ENCODE data around the gene ZNF555.

The ZNF555 gene

DNA sequence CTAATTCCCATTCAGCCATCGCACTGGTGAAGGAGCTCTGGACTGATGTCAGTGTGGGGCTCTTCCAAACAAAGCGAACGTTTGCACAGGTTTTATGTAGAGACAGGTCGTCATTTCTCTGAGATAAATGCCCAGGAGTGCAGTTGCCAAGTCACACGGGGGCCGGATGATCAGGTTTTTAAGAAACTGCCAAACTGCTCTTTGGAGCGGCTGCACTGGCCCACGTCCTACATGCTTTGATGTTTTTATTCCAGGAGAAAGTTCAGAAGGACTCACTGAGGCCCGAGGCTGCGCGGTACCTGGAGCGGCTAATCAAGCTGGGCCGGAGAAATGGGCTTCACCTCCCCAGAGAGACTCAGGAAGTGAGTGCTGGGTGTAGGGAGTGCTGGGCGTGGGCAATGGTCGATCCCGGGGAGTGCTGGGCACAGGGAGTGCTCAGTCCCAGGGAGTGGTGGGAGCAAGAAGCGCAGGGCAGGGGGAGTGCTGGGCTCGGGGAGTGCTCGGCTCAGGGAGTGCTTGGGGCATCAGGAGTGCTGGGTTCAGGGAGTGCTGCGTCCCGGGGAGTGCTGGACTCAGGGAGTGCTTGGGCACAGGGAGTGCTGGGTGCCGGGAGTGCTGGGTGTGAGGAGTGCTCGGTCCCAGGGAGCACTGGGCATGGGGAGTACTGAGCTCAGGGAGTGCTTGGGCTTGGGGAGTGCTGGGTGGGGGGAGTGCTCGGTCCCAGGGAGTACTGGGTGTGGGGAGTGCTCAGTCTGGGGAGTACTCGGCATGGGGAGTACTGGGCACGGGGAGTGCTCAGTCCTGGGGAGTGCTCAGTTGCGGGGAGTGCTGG is 45.2 kb upstream of the ZNF555 start:
- H3K4me1 ChIP-seq: no peaks in the 10 kb centered on the region
- H3K79me2 ChIP-seq: peaks cover 10% of the 10 kb centered on the region
- TF ChIP-seq, protein P1, sequence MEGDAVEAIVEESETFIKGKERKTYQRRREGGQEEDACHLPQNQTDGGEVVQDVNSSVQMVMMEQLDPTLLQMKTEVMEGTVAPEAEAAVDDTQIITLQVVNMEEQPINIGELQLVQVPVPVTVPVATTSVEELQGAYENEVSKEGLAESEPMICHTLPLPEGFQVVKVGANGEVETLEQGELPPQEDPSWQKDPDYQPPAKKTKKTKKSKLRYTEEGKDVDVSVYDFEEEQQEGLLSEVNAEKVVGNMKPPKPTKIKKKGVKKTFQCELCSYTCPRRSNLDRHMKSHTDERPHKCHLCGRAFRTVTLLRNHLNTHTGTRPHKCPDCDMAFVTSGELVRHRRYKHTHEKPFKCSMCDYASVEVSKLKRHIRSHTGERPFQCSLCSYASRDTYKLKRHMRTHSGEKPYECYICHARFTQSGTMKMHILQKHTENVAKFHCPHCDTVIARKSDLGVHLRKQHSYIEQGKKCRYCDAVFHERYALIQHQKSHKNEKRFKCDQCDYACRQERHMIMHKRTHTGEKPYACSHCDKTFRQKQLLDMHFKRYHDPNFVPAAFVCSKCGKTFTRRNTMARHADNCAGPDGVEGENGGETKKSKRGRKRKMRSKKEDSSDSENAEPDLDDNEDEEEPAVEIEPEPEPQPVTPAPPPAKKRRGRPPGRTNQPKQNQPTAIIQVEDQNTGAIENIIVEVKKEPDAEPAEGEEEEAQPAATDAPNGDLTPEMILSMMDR (IDR thresholded peaks at IDR 0.05): no peak
- no peak overlapping the region for H3K27ac ChIP-seq
- no peak overlapping the region for H3K4me3 ChIP-seq (ENCODE audit: low read depth, low read length)
- no peaks in the 10 kb centered on the region for H3K36me3 ChIP-seq (ENCODE audit: control insufficient read depth, insufficient read depth, low read length)
- no peaks in the 10 kb centered on the region for H3K9me3 ChIP-seq (ENCODE audit: control insufficient read depth, low read length)
- H3K4me2 ChIP-seq (ENCODE audit: low read length): no peak overlapping the region
- H2AFZ ChIP-seq: no peak overlapping the region
- H3K9ac ChIP-seq: no peak overlapping the region
- no peaks in the 10 kb centered on the region for H3K27me3 ChIP-seq (ENCODE audit: control insufficient read depth, insufficient read depth, low read length)

DNA sequence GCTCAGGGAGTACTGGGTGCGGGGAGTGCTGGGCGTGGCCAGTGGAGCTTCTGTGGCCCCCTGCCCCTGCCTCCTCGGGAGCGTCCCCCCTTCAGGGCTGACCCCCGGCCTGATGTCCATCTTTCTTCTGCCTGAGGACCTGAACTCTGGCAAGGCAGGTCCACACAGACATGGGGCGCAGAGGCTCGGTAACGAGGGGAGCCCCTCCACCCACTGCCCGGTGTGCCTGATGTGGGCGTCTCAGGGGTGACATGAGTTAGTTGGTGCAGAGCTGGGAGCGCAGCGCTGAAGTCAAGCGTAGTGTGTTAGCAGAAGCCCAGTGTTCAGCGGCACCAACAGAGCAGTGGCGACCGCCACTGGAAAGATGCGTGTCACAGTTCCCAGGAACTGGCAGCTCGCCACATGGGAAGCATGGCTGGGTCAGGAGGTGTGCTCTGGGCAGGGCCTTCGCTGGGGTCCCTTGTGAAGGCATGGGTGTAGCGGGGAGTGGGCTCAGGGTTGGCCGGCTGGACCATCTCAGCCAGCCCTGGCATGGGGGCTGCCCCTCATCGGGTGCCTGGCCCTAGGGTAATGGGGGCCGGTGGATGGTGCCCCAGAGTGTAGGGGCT is 44.5 kb upstream of the ZNF555 start:
- H3K4me3 ChIP-seq (ENCODE audit: low read depth, low read length): no peak overlapping the region
- no peaks in the 10 kb centered on the region for H3K4me1 ChIP-seq
- TF ChIP-seq, protein P1 (IDR thresholded peaks at IDR 0.05): no peak
- H3K9ac ChIP-seq: no peak overlapping the region
- H3K27ac ChIP-seq: no peak overlapping the region
- H3K36me3 ChIP-seq (ENCODE audit: control insufficient read depth, insufficient read depth, low read length): no peaks in the 10 kb centered on the region
- no peaks in the 10 kb centered on the region for H3K27me3 ChIP-seq (ENCODE audit: control insufficient read depth, insufficient read depth, low read length)
- H3K9me3 ChIP-seq (ENCODE audit: control insufficient read depth, low read length): no peaks in the 10 kb centered on the region
- H3K79me2 ChIP-seq: peaks cover 8% of the 10 kb centered on the region
- no peak overlapping the region for H3K4me2 ChIP-seq (ENCODE audit: low read length)
- H2AFZ ChIP-seq: no peak overlapping the region

DNA sequence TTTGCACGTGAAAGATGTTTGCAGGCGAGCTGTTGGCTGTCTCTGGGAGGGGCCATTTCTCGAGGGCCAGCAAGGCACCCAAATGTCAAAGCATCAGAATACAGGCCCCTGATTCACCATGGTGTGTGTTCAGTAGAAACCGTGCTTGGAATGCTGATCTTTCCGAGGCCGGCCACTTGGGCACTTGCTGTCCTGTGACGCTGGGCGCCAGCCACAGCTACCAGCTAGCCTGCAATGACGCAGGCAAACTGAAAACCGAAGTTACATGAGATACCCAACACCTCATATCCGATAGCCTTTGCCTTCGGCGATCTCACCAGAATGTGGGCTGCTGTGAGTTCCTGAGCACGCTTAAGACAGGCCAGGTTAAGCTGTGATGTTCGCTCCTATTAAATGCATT is 44.0 kb upstream of the ZNF555 start:
- Histone ChIP-seq H3K4me3 (ENCODE audit: low read depth, low read length) (no peak overlapping the region), H3K79me2 (peaks cover 8% of the 10 kb centered on the region), H2AFZ (no peak overlapping the region), H3K27me3 (ENCODE audit: control insufficient read depth, insufficient read depth, low read length) (no peaks in the 10 kb centered on the region), H3K9me3 (ENCODE audit: control insufficient read depth, low read length) (no peaks in the 10 kb centered on the region), H3K4me1 (no peaks in the 10 kb centered on the region), H3K36me3 (ENCODE audit: control insufficient read depth, insufficient read depth, low read length) (no peaks in the 10 kb centered on the region), H3K27ac (no peak overlapping the region), H3K9ac (no peak overlapping the region), H3K4me2 (ENCODE audit: low read length) (no peak overlapping the region)
- TF ChIP-seq, protein P1 (IDR thresholded peaks at IDR 0.05): no peak

DNA sequence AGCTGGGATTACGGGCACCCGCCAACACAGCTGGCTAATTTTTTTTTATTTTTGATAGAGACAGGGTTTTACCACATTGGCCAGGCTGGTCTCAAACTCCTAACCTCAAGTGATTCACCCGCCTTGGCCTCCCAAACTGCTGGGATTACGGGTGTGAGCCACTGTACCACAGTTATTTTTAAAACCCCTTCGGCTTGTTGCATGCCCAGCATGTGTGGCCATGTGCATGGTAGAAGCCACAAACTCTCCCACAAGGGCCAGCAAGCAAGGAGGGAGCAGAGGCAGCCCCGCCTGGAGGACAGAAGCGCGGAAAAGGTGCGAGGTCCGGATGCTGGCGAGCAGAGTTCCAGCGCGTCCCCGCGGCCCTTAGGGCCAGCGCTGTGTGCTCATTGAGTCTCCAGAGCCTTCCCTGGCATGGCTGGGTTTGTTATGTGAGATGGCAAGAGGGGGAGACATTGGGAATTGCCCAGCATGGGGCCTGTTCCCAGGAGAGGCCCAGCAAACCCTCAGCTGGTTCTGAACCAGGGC is 43.1 kb upstream of the ZNF555 start:
- H3K27ac ChIP-seq: no peak overlapping the region
- H3K36me3 ChIP-seq (ENCODE audit: control insufficient read depth, insufficient read depth, low read length): no peaks in the 10 kb centered on the region

More for the DNA sequence above, 43.1 kb upstream of the ZNF555 start:
- Histone ChIP-seq H3K27me3 (ENCODE audit: control insufficient read depth, insufficient read depth, low read length) (no peaks in the 10 kb centered on the region), H3K79me2 (peaks cover 8% of the 10 kb centered on the region), H3K9ac (no peak overlapping the region), H3K4me2 (ENCODE audit: low read length) (no peak overlapping the region), H2AFZ (no peak overlapping the region), H3K9me3 (ENCODE audit: control insufficient read depth, low read length) (no peaks in the 10 kb centered on the region), H3K4me1 (no peaks in the 10 kb centered on the region), H3K4me3 (ENCODE audit: low read depth, low read length) (no peak overlapping the region)
- TF ChIP-seq, protein P1 (IDR thresholded peaks at IDR 0.05): no peak

All from parathyroid adenoma (tissue), 2 donors.